GM23338 (cell line): Measurements from ENCODE around the gene KIFBP. TPM values are rescaled to one million over a fixed set of nuclear protein-coding genes. Genes with fewer than 3 reads are reported as not detected.

Source experiments
- ATAC-seq: fragments of 200-7000 bp; cut with Tn5 transposase; 3 replicates; pipeline ENCODE4 v1.9.1; 2020
- DNase-seq: peaks from one replicate; pipeline ENCODE4 v3.0.0-alpha.2; 2015; ENCODE audit warnings: low spot score
- H2AFZ ChIP-seq: fragments of 200-600 bp; sonication (generic); 2 replicates; pipeline ENCODE4 v1.8.0; 2016; ENCODE audit warnings: antibody characterized with exemption, mild to moderate bottlenecking, moderate library complexity
- H3F3A ChIP-seq: fragments of 200-600 bp; sonication (generic); replicated peaks from 2 replicates; pipeline ENCODE4 v1.8.0; 2017; ENCODE audit warnings: antibody characterized with exemption, mixed run types, low read depth
- H3K27ac ChIP-seq: fragments of 200-600 bp; sonication (generic); 2 replicates; pipeline ENCODE4 v1.6.1; 2016; ENCODE audit warnings: low read depth
- H3K27me3 ChIP-seq: fragments of 200-600 bp; sonication (generic); 2 replicates; pipeline ENCODE4 v1.8.0; 2016; ENCODE audit warnings: mild to moderate bottlenecking, mixed run types, moderate library complexity; ENCODE audit not compliant: insufficient read depth
- H3K36me3 ChIP-seq: fragments of 200-600 bp; sonication (generic); 2 replicates; pipeline ENCODE4 v1.8.0; 2016; ENCODE audit warnings: mild to moderate bottlenecking; ENCODE audit not compliant: insufficient read depth
- H3K4me1 ChIP-seq: fragments of 200-600 bp; sonication (generic); 2 replicates; pipeline ENCODE4 v1.8.0; 2016; ENCODE audit warnings: mild to moderate bottlenecking, moderate library complexity; ENCODE audit not compliant: insufficient read depth
- H3K4me2 ChIP-seq: fragments of 200-600 bp; sonication (generic); 2 replicates; pipeline ENCODE4 v1.7.1; 2017; ENCODE audit warnings: mixed run types
- H3K4me3 ChIP-seq: fragments of 200-600 bp; sonication (generic); 2 replicates; pipeline ENCODE4 v1.6.1; 2016; ENCODE audit warnings: mixed run types
- H3K79me2 ChIP-seq: fragments of 200-600 bp; sonication (generic); replicated peaks from 2 replicates; pipeline ENCODE4 v1.8.0; 2017; ENCODE audit warnings: mild to moderate bottlenecking; ENCODE audit not compliant: insufficient read depth
- H3K9me2 ChIP-seq: fragments of 200-600 bp; sonication (generic); 2 replicates; pipeline ENCODE4 v1.8.0; 2017; ENCODE audit not compliant: insufficient read depth
- H4K20me1 ChIP-seq: fragments of 200-600 bp; sonication (generic); replicated peaks from 2 replicates; pipeline ENCODE4 v1.8.0; 2017; ENCODE audit warnings: mild to moderate bottlenecking; ENCODE audit not compliant: insufficient read depth
- H3K27ac Mint-ChIP-seq: 2 replicates; pipeline ENCODE4 v1.8.0; 2020; ENCODE audit warnings: inconsistent platforms, mild to moderate bottlenecking, moderate library complexity, mixed read lengths
- H3K27me3 Mint-ChIP-seq: 3 replicates; pipeline ENCODE4 v1.8.0; 2022; ENCODE audit warnings: low read depth, mild to moderate bottlenecking, moderate library complexity, mixed read lengths, inconsistent platforms; ENCODE audit not compliant: insufficient read depth, poor library complexity
- H3K36me3 Mint-ChIP-seq: 3 replicates; pipeline ENCODE4 v1.8.0; 2021; ENCODE audit warnings: low read depth, mild to moderate bottlenecking, inconsistent platforms, moderate library complexity, mixed read lengths
- H3K4me1 Mint-ChIP-seq: 3 replicates; pipeline ENCODE4 v1.8.0; 2020; ENCODE audit warnings: mild to moderate bottlenecking, inconsistent platforms, mixed read lengths
- H3K4me3 Mint-ChIP-seq: 3 replicates; pipeline ENCODE4 v1.8.0; 2021; ENCODE audit warnings: moderate library complexity, mild to moderate bottlenecking, inconsistent platforms, mixed read lengths
- H3K9me3 Mint-ChIP-seq: 3 replicates; pipeline ENCODE4 v1.8.0; 2020; ENCODE audit warnings: moderate library complexity, mild to moderate bottlenecking, inconsistent platforms, mixed read lengths
- CTCF ChIP-seq, 2 experiments: fragments of 200-600 bp in 1 of 2; sonication (generic) in 1 of 2; conservative IDR thresholded peaks; 2 replicates each; pipeline versions ENCODE4 v1.5.1 to v1.6.1; 2016 to 2017; ENCODE audit warnings: antibody characterized with exemption in 2 of 2, low read depth in 2 of 2, mild to moderate bottlenecking in 2 of 2, moderate library complexity in 1 of 2
- EZH2 ChIP-seq: fragments of 200-600 bp; sonication (generic); IDR thresholded peaks from one replicate; pipeline ENCODE4 v1.8.0; 2017; ENCODE audit warnings: antibody characterized with exemption, mild to moderate bottlenecking, low read depth; ENCODE audit not compliant: unreplicated experiment
- EZH2phosphoT487 ChIP-seq: fragments of 200-600 bp; sonication (generic); IDR thresholded peaks from one replicate; pipeline ENCODE4 v1.8.1; 2018; ENCODE audit warnings: antibody characterized with exemption; ENCODE audit not compliant: unreplicated experiment
- JUNB ChIP-seq: IDR thresholded peaks from one replicate; pipeline ENCODE4 v1.6.1; 2016; ENCODE audit warnings: antibody characterized with exemption; ENCODE audit not compliant: unreplicated experiment
- POLR2AphosphoS5 ChIP-seq: IDR thresholded peaks from 2 replicates; pipeline ENCODE4 v1.6.1; 2016; ENCODE audit warnings: antibody characterized with exemption, low read depth
- ZNF114 ChIP-seq: fragments of 250-450 bp; sonication (Bioruptor Pico); IDR thresholded peaks from 2 replicates; pipeline ENCODE4 v1.5.0; 2020; ENCODE audit warnings: mild to moderate bottlenecking, moderate library complexity
- ZNF462 ChIP-seq: fragments of 250-450 bp; sonication (Bioruptor Pico); IDR thresholded peaks from 2 replicates; pipeline ENCODE4 v1.5.0; 2020; ENCODE audit warnings: mild to moderate bottlenecking, moderate library complexity
- polyA plus RNA-seq: library from polyadenylated mRNA; unstranded; fragments of >200 nt; fragmentation: Nextera tagmentation; extraction: Ambion mirVana; gene quantifications from 2 replicates; pipeline ENCODE4 v1.2.1, GENCODE V29; 2016
- total RNA-seq: library from RNA; depleted of rRNA; stranded (reverse); fragments of >200 nt; shearing (Covaris generic); gene quantifications from 2 replicates; pipeline ENCODE4 v1.2.3, GENCODE V29; 2014

The KIFBP gene
- total and polyA plus RNA-seq, 2 experiments from 2014 or later: 24.5 to 39.8 TPM

GRCh38 chr10:69045441-69046300 is 57.1 kb downstream of the KIFBP start (continued):
- no peak for TF ChIP-seq ZNF462 (CRISPR knock-in tag)
- TF ChIP-seq JUNB: no peak
- no peak for TF ChIP-seq EZH2
- TF ChIP-seq POLR2AphosphoS5: no peak
- TF ChIP-seq ZNF114: no peak
- TF ChIP-seq EZH2phosphoT487: no peak

- Histone ChIP-seq H3K4me2 (no peak overlapping the region), H3K79me2 (no peaks in the 10 kb centered on the region), H3K9me2 (no peaks in the 10 kb centered on the region), H3K36me3 (no peaks in the 10 kb centered on the region), H3F3A (no peaks in the 10 kb centered on the region), H3K27me3 (no peaks in the 10 kb centered on the region), H3K27ac (no peak overlapping the region), H3K4me3 (no peak overlapping the region), H4K20me1 (no peaks in the 10 kb centered on the region), H3K4me1 (no peaks in the 10 kb centered on the region), H2AFZ (no peak overlapping the region)
- Mint-ChIP-seq H3K27ac (no peak overlapping the region), H3K36me3 (no peaks in the 10 kb centered on the region; the same call in 2 of the 3 replicates), H3K9me3 (no peaks in the 10 kb centered on the region), H3K4me3 (no peak overlapping the region), H3K27me3 (peaks cover 2% of the 10 kb centered on the region), H3K4me1 (no peaks in the 10 kb centered on the region; the same call in 2 of the 3 replicates)
- ATAC-seq (no peak), DNase-seq (no peak)
- TF ChIP-seq CTCF (conservative IDR thresholded peaks at IDR 0.05; ENCODE audit: low read depth in 2 of 2) (no peak), EZH2phosphoT487 (no peak)
Observed at GRCh38 chr10:69047111-69047832, 58.7 kb downstream of the KIFBP start.
